Measurements from ENCODE around the gene SMC4. TPM values are rescaled to one million over a fixed set of nuclear protein-coding genes. Genes with fewer than 3 reads are reported as not detected.

SMC4 gene
- total RNA-seq, 1 experiment from 2014 or later, result 144 TPM

- TF ChIP-seq IRF1 (CRISPR knock-in tag; IDR thresholded peaks at IDR 0.05), result peak; percentile 94
- TF ChIP-seq SP1 (CRISPR knock-in tag; conservative IDR thresholded peaks at IDR 0.05), result 0 out of 2 replicates have a peak, but pooled peaks have one; percentile 83
- TF ChIP-seq NR1H2 (CRISPR knock-in tag; IDR thresholded peaks at IDR 0.05), result peak; percentile 91
- TF ChIP-seq ELF4 (CRISPR knock-in tag; IDR thresholded peaks at IDR 0.05; ENCODE audit: low read depth), result peak; percentile 99
- no peak for TF ChIP-seq RORB (CRISPR knock-in tag; IDR thresholded peaks at IDR 0.05)
- TF ChIP-seq SMAD3 (CRISPR knock-in tag; IDR thresholded peaks at IDR 0.05; ENCODE audit: borderline replicate concordance), result peak; percentile 98
- TF ChIP-seq FOXJ3 (CRISPR knock-in tag; IDR thresholded peaks at IDR 0.05; ENCODE audit: borderline replicate concordance), result peak; percentile 87; the same call in 1 of the 2 replicates
- no peak for TF ChIP-seq GRHL2 (CRISPR knock-in tag; IDR thresholded peaks at IDR 0.05; ENCODE audit: insufficient replicate concordance, severe bottlenecking)
- peak; percentile 99 for TF ChIP-seq ZNF138 (CRISPR knock-in tag; conservative IDR thresholded peaks at IDR 0.05)
- peak; percentile 87; the same call in 1 of the 2 replicates for TF ChIP-seq PREB (CRISPR knock-in tag; IDR thresholded peaks at IDR 0.05; ENCODE audit: borderline replicate concordance)
- TF ChIP-seq USF1 (CRISPR knock-in tag; IDR thresholded peaks at IDR 0.05), result peak; percentile 79
- 0 out of 2 replicates have a peak, but pooled peaks have one; percentile 96 for TF ChIP-seq STAT6 (CRISPR knock-in tag; conservative IDR thresholded peaks at IDR 0.05; ENCODE audit: low read depth)
- TF ChIP-seq HMGXB4 (CRISPR knock-in tag; IDR thresholded peaks at IDR 0.05), result peak; percentile 98
- TF ChIP-seq FOXP1 (CRISPR knock-in tag; IDR thresholded peaks at IDR 0.05; ENCODE audit: borderline replicate concordance), result peak; percentile 100
- peak; percentile 96 for TF ChIP-seq JUN (CRISPR knock-in tag; IDR thresholded peaks at IDR 0.05)
- peak; percentile 100 for TF ChIP-seq MAX (CRISPR knock-in tag; IDR thresholded peaks at IDR 0.05)
- TF ChIP-seq CDX4 (CRISPR knock-in tag; IDR thresholded peaks at IDR 0.05; ENCODE audit: borderline replicate concordance), result no peak
- peak; percentile 98 for TF ChIP-seq CBFB (CRISPR knock-in tag; IDR thresholded peaks at IDR 0.05; ENCODE audit: low read depth)
- peak; percentile 49 for TF ChIP-seq TEAD1 (CRISPR knock-in tag; IDR thresholded peaks at IDR 0.05)
- TF ChIP-seq NR2C2 (CRISPR knock-in tag; IDR thresholded peaks at IDR 0.05), result peak; percentile 87
- peak; percentile 81 for TF ChIP-seq NFYB (CRISPR knock-in tag; conservative IDR thresholded peaks at IDR 0.05; ENCODE audit: low read depth)
- 0 out of 2 replicates have a peak, but pooled peaks have one; percentile 10 for TF ChIP-seq ZNF671 (CRISPR knock-in tag; IDR thresholded peaks at IDR 0.05)
- TF ChIP-seq ZNF121 (CRISPR knock-in tag; IDR thresholded peaks at IDR 0.05), result 0 out of 2 replicates have a peak, but pooled peaks have one; percentile 27
- TF ChIP-seq ATF6 (CRISPR knock-in tag; IDR thresholded peaks at IDR 0.05), result peak; percentile 67; the same call in 1 of the 2 replicates
- TF ChIP-seq E2F5 (CRISPR knock-in tag; IDR thresholded peaks at IDR 0.05), result peak; percentile 100
- TF ChIP-seq TCF7 (CRISPR knock-in tag; IDR thresholded peaks at IDR 0.05; ENCODE audit: low read depth), result peak; percentile 93
Measured at GRCh38 chr3:160449636-160450598, 50.5 kb downstream of the SMC4 start, which contains the start of gene TRIM59 (continued).
